KMS-11 (cell line): Measurements from ENCODE around the gene ZNF267.
"Not testable (repeated sequence)": the region's sequence is repeated elsewhere in the genome, so short reads cannot be mapped to it uniquely, and the experiment has no call there.

Source experiments
- H2AFZ ChIP-seq: fragments of 200-600 bp; sonication (generic); 2 replicates; pipeline ENCODE4 v1.6.1; 2016; ENCODE audit warnings: antibody characterized with exemption, mixed run types, low read depth
- H3K27ac ChIP-seq: fragments of 200-600 bp; sonication (generic); 2 replicates; pipeline ENCODE4 v1.6.1; 2016; ENCODE audit warnings: mild to moderate bottlenecking, mixed run types
- H3K27me3 ChIP-seq: fragments of 200-600 bp; sonication (generic); 2 replicates; pipeline ENCODE4 v1.6.1; 2017; ENCODE audit warnings: mild to moderate bottlenecking, low read depth, mixed run types, moderate library complexity; ENCODE audit not compliant: insufficient read depth
- H3K36me3 ChIP-seq: fragments of 200-600 bp; sonication (generic); 2 replicates; pipeline ENCODE4 v1.6.1; 2017; ENCODE audit warnings: mild to moderate bottlenecking, mixed run types; ENCODE audit not compliant: insufficient read depth
- H3K4me1 ChIP-seq: fragments of 200-600 bp; sonication (generic); 2 replicates; pipeline ENCODE4 v1.6.1; 2016; ENCODE audit warnings: mild to moderate bottlenecking, low read depth, mixed run types; ENCODE audit not compliant: poor library complexity, severe bottlenecking
- H3K4me2 ChIP-seq: fragments of 200-600 bp; sonication (generic); 2 replicates; pipeline ENCODE4 v1.7.0; 2016; ENCODE audit warnings: mild to moderate bottlenecking, mixed run types
- H3K4me3 ChIP-seq: fragments of 200-600 bp; sonication (generic); IDR thresholded peaks from 2 replicates; pipeline ENCODE4 v1.6.1; 2017; ENCODE audit warnings: low read depth, low read length, mixed read lengths; ENCODE audit not compliant: insufficient read depth
- H3K79me2 ChIP-seq: fragments of 200-600 bp; sonication (generic); 2 replicates; pipeline ENCODE4 v1.6.1; 2016; ENCODE audit warnings: low read depth, mixed run types; ENCODE audit not compliant: insufficient read depth
- H3K9ac ChIP-seq: fragments of 200-600 bp; sonication (generic); 2 replicates; pipeline ENCODE4 v1.6.1; 2016; ENCODE audit warnings: mild to moderate bottlenecking, mixed run types
- H4K20me1 ChIP-seq: fragments of 200-600 bp; sonication (generic); 2 replicates; pipeline ENCODE4 v1.6.1; 2016; ENCODE audit warnings: mild to moderate bottlenecking, mixed run types; ENCODE audit not compliant: insufficient read depth
- CTCF ChIP-seq: fragments of 200-600 bp; sonication (generic); conservative IDR thresholded peaks from 2 replicates; pipeline ENCODE4 v1.6.1; 2017; ENCODE audit warnings: low read depth, mild to moderate bottlenecking, antibody characterized with exemption, low read length, moderate library complexity, mixed read lengths

Gene ZNF267

GRCh38 chr16:31873556-31874365 is at the start of gene ZNF267:
TSS of gene ZNF267 (plus strand) at chr16:31873807. CDS start at chr16:31873967, 160 bp downstream.
- H4K20me1 ChIP-seq, result peaks cover 4% of the 10 kb centered on the region; the same call in 1 of the 2 replicates
- H3K36me3 ChIP-seq, result peaks cover 10% of the 10 kb centered on the region; the same call in 1 of the 2 replicates
- no peaks in the 10 kb centered on the region for H3K27me3 ChIP-seq
- peaks cover 51% of the 10 kb centered on the region for H3K79me2 ChIP-seq
- H3K4me3 ChIP-seq, result peak within 1 kb of the TSS; percentile 18
- peak within 1 kb of the TSS; percentile 98 for H3K9ac ChIP-seq
- H3K4me2 ChIP-seq, result peak within 1 kb of the TSS; percentile 99
- TF ChIP-seq CTCF, result no peak
- peak within 1 kb of the TSS; percentile 34; the same call in 1 of the 2 replicates for H2AFZ ChIP-seq
- peak within 1 kb of the TSS; percentile 98 for H3K27ac ChIP-seq
- H3K4me1 ChIP-seq, result peaks cover 79% of the 10 kb centered on the region

DNA sequence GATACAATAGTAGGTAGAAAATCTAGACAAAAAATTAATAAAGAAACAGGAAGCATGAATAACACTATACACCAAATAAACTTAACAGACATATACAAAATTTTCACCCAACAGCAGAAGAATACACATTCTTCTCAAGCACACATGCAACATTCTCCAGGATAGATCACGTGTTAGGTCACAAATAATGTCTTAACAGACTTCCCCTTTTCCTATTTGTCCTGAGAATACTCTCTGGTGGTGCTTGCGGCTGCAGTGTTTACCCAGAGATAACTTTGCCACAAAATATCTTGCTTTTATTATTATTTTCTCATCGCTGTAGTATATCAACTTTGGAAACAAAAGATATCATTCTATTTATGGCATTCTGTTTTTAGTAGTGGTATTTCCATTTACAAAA is 40.6 kb upstream of the ZNF267 start:
- no peaks in the 10 kb centered on the region for H3K36me3 ChIP-seq
- H3K4me3 ChIP-seq, result no peak overlapping the region
- no peaks in the 10 kb centered on the region for H3K4me1 ChIP-seq
- H4K20me1 ChIP-seq, result no peaks in the 10 kb centered on the region
- H3K27me3 ChIP-seq, result no peaks in the 10 kb centered on the region
- no peak overlapping the region for H3K4me2 ChIP-seq
- H3K9ac ChIP-seq, result no peak overlapping the region
- TF ChIP-seq CTCF, result no peak
- no peak overlapping the region for H3K27ac ChIP-seq
- H2AFZ ChIP-seq, result no peak overlapping the region
- H3K79me2 ChIP-seq, result no peaks in the 10 kb centered on the region

DNA sequence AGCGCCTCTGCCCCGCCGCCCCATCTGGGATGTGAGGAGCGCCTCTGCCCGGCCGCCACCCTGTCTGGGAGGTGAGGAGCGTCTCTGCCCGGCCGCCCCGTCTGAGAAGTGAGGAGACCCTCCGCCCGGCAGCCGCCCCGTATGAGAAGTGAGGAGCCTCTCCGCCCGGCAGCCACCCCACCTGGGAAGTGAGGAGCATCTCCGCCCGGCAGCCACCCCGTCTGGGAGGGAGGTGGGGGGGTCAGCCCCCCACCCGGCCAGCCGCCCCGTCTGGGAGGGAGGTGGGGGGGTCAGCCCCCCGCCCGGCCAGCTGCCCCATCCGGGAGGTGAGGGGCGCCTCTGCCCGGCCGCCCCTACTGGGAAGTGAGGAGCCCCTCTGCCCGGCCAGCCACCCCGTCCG is 37.2 kb upstream of the ZNF267 start:
- H3K27ac ChIP-seq, H3K4me3 ChIP-seq, H3K9ac ChIP-seq, H2AFZ ChIP-seq, H3K4me1 ChIP-seq, H4K20me1 ChIP-seq, H3K4me2 ChIP-seq, H3K27me3 ChIP-seq, H3K79me2 ChIP-seq, H3K36me3 ChIP-seq: not testable (repeated sequence)

DNA sequence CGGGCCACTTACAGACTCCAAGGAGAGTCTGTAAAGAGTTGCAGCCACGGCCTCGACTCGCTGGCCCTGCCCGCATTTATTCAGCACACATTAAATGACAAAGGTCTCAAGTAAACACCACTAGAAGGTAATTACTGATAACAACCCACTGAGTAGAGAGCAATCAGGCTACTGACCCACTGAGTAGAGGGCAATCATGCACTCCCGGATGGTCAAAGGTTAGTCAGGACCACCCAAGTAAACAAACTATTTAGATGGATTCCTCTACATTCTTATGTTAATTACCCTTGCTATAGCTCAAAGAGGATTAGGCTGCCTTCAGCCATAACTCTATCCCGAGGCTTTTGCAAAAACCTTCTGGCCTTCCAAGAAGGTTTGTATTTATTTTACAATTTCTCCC is 30.7 kb upstream of the ZNF267 start:
- no peak for TF ChIP-seq CTCF
- Histone ChIP-seq H3K27me3 (no peaks in the 10 kb centered on the region), H3K4me3 (no peak overlapping the region), H3K27ac (no peak overlapping the region), H3K9ac (no peak overlapping the region), H3K4me2 (no peak overlapping the region), H3K36me3 (no peaks in the 10 kb centered on the region), H4K20me1 (no peaks in the 10 kb centered on the region), H2AFZ (no peak overlapping the region), H3K4me1 (no peaks in the 10 kb centered on the region), H3K79me2 (no peaks in the 10 kb centered on the region)

GRCh38 chr16:31848572-31848971 is 25.0 kb upstream of the ZNF267 start:
- H3K4me3 ChIP-seq, H3K27ac ChIP-seq, H4K20me1 ChIP-seq, H2AFZ ChIP-seq, H3K4me1 ChIP-seq, H3K9ac ChIP-seq, H3K27me3 ChIP-seq, H3K79me2 ChIP-seq, H3K4me2 ChIP-seq, H3K36me3 ChIP-seq: not testable (repeated sequence)
